ENCODE data around the gene FLT3LG.

DNA sequence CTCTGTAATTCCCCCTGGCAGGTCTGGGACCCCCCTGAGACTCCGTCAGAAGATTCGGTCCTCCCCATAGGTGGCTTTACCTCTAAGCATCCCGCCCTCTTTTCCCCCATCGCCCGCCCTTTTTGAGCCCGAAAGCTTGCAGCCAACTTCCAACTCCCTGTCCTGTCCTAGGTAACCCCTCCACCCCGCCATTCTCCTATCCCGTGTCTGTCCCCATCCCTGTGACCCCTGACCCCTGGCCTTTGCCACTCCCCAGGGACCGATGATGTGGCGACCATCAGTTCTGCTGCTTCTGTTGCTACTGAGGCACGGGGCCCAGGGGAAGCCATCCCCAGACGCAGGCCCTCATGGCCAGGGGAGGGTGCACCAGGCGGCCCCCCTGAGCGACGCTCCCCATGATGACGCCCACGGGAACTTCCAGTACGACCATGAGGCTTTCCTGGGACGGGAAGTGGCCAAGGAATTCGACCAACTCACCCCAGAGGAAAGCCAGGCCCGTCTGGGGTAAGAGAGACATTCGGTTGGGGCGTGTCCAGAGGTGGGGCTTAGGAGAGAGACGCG, 54.3 kb downstream of the FLT3LG start:
- TF ChIP-seq POLR2A (IDR thresholded peaks at IDR 0.05) (no peak), CTCF (IDR thresholded peaks at IDR 0.05) (no peak)
